OCI-LY3 (cell line): ENCODE measurements around the gene TOP1.

ENCODE experiments used
- H2AFZ ChIP-seq: fragments of 200-600, 300-600 bp; shearing (Covaris generic); 2 replicates; pipeline ENCODE4 v1.6.0; 2014; ENCODE audit warnings: antibody characterized with exemption, low read depth, low read length
- H3K27ac ChIP-seq: fragments of 200-600, 300-600 bp; sonication (generic); 2 replicates; pipeline ENCODE4 v1.5.1; 2014; ENCODE audit warnings: mild to moderate bottlenecking, low read length, moderate library complexity, mixed read lengths
- H3K27me3 ChIP-seq: fragments of 200-600, 300-600 bp; sonication (generic); 2 replicates; pipeline ENCODE4 v1.6.1; 2014; ENCODE audit warnings: low read depth, low read length, mixed read lengths
- H3K36me3 ChIP-seq: fragments of 200-600, 300-600 bp; sonication (generic); replicated peaks from 2 replicates; pipeline ENCODE3; 2014; ENCODE audit warnings: low read depth, low read length, mixed read lengths
- H3K4me1 ChIP-seq: fragments of 300-600, 200-600 bp; sonication (generic); 2 replicates; pipeline ENCODE4 v1.6.1; 2014; ENCODE audit warnings: low read length, mixed read lengths
- H3K4me2 ChIP-seq: fragments of 200-600, 300-600 bp; sonication (generic); 2 replicates; pipeline ENCODE4 v1.6.1; 2014; ENCODE audit warnings: low read length, mixed read lengths
- H3K4me3 ChIP-seq: fragments of 300-600, 200-600 bp; sonication (generic); 2 replicates; pipeline ENCODE4 v1.5.1; 2014; ENCODE audit warnings: antibody characterized with exemption, mild to moderate bottlenecking, low read length, moderate library complexity
- H3K79me2 ChIP-seq: fragments of 300-600, 200-600 bp; shearing (Covaris generic); 2 replicates; pipeline ENCODE4 v1.6.1; 2014; ENCODE audit warnings: mild to moderate bottlenecking, low read length, mixed read lengths
- H3K9ac ChIP-seq: fragments of 300-600, 200-600 bp; shearing (Covaris generic); 2 replicates; pipeline ENCODE4 v1.6.0; 2014; ENCODE audit warnings: mild to moderate bottlenecking, low read length, moderate library complexity
- H3K9me3 ChIP-seq: fragments of 200-600, 300-600 bp; shearing (Covaris generic); 2 replicates; pipeline ENCODE4 v1.6.1; 2014; ENCODE audit warnings: low read length, mixed read lengths; ENCODE audit not compliant: insufficient read depth
- H4K20me1 ChIP-seq: fragments of 200-600, 300-600 bp; sonication (generic); 2 replicates; pipeline ENCODE4 v1.6.1; 2016; ENCODE audit warnings: low read length, mixed read lengths; ENCODE audit not compliant: insufficient read depth
- EZH2phosphoT487 ChIP-seq: fragments of 200-600 bp; shearing (Covaris generic); IDR thresholded peaks from 2 replicates; pipeline ENCODE4 v1.6.1; 2018; ENCODE audit warnings: antibody characterized with exemption, mixed run types, low read depth
- TF ChIP-seq, protein P1 (sequence below): fragments of 200-600, 300-600 bp; sonication (generic); IDR thresholded peaks from 2 replicates; pipeline ENCODE4 v1.5.1; 2014; ENCODE audit warnings: antibody characterized with exemption, low read length, low read depth

TOP1 gene

DNA sequence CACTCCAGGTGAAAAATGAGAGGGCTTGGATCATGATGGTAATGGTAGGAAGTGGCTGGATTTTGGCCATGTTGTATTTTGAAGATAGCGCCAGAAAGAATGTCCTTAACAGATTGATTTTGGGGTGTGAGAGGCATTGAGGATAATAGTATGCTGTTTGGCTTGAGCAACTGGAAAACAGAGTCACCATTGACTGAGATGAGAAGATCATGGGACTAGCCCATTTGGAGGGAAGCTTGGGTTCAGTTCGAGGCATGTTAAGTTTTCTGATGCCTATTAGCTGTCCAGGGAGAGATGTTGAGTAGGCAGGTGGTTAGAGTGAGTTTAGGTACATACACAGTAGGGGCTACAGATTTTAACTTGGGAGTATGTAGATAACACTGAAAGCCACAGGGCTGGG is 132.1 kb downstream of the TOP1 start:
- TF ChIP-seq EZH2phosphoT487: no peak
- TF ChIP-seq, protein P1, sequence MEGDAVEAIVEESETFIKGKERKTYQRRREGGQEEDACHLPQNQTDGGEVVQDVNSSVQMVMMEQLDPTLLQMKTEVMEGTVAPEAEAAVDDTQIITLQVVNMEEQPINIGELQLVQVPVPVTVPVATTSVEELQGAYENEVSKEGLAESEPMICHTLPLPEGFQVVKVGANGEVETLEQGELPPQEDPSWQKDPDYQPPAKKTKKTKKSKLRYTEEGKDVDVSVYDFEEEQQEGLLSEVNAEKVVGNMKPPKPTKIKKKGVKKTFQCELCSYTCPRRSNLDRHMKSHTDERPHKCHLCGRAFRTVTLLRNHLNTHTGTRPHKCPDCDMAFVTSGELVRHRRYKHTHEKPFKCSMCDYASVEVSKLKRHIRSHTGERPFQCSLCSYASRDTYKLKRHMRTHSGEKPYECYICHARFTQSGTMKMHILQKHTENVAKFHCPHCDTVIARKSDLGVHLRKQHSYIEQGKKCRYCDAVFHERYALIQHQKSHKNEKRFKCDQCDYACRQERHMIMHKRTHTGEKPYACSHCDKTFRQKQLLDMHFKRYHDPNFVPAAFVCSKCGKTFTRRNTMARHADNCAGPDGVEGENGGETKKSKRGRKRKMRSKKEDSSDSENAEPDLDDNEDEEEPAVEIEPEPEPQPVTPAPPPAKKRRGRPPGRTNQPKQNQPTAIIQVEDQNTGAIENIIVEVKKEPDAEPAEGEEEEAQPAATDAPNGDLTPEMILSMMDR: no peak
- H2AFZ ChIP-seq: no peak overlapping the region
- H3K36me3 ChIP-seq: peaks cover 55% of the 10 kb centered on the region
- H3K79me2 ChIP-seq: peaks cover 38% of the 10 kb centered on the region
- H3K4me3 ChIP-seq: no peak overlapping the region
- peaks cover 56% of the 10 kb centered on the region for H4K20me1 ChIP-seq
- no peaks in the 10 kb centered on the region for H3K9me3 ChIP-seq
- no peak overlapping the region for H3K9ac ChIP-seq
- H3K4me1 ChIP-seq: peaks cover 18% of the 10 kb centered on the region
- H3K4me2 ChIP-seq: no peak overlapping the region
- H3K27ac ChIP-seq: no peak overlapping the region
- no peaks in the 10 kb centered on the region for H3K27me3 ChIP-seq

DNA sequence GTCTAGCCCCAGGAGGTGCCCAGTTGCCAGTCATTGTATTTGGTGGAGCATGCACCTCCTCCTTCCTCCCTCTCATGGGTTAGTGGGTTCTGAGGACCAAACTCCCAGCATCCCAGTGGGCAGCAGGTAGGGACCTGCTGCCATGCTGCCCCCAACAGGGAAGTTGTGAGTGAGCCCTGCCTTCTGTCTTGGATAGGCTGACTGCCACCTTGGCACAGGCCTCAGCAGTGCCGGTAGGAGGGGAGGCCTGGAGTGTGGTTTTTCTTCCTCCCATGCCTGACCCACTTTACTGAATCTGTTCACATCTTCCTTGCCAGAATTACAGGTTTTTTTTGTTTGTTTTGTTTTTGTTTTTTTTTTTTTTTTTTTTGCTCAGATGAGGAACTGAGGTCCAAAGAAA is 133.3 kb downstream of the TOP1 start:
- no peak overlapping the region for H3K4me2 ChIP-seq
- H2AFZ ChIP-seq: no peak overlapping the region
- peaks cover 12% of the 10 kb centered on the region for H3K4me1 ChIP-seq
- peaks cover 26% of the 10 kb centered on the region for H3K79me2 ChIP-seq
- H4K20me1 ChIP-seq: peaks cover 49% of the 10 kb centered on the region
- no peak for TF ChIP-seq EZH2phosphoT487
- TF ChIP-seq, protein P1: peak; percentile 22; the same call in 1 of the 2 replicates
- H3K27ac ChIP-seq: no peak overlapping the region
- no peak overlapping the region for H3K9ac ChIP-seq
- H3K4me3 ChIP-seq: no peak overlapping the region
- no peaks in the 10 kb centered on the region for H3K27me3 ChIP-seq
- H3K9me3 ChIP-seq: no peaks in the 10 kb centered on the region
- H3K36me3 ChIP-seq: peaks cover 67% of the 10 kb centered on the region

DNA sequence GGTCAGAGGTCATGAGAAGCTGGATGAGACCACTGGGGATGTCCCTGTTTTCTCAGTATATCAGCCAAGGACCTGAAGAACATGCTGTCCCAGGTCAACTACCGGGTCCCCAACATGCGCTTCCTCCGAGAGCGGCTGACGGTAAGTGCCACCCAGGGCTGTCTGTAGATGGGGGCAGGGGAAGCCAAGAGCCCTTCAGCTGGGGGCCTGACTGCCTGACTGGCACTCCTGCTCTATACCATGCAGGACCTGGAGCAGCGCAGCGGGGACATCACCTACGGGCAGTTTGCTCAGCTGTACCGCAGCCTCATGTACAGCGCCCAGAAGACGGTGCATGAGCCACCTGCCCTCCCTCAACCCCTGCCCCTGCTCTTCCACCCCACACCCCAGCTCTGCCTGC is 133.8 kb downstream of the TOP1 start:
- no peaks in the 10 kb centered on the region for H3K9me3 ChIP-seq
- H3K4me1 ChIP-seq: peaks cover 7% of the 10 kb centered on the region
- TF ChIP-seq, protein P1: no peak
- TF ChIP-seq EZH2phosphoT487: no peak
- H3K9ac ChIP-seq: no peak overlapping the region
- no peaks in the 10 kb centered on the region for H3K27me3 ChIP-seq
- H3K4me2 ChIP-seq: no peak overlapping the region
- H3K4me3 ChIP-seq: no peak overlapping the region
- no peak overlapping the region for H3K27ac ChIP-seq
- H3K79me2 ChIP-seq: peaks cover 21% of the 10 kb centered on the region
- H2AFZ ChIP-seq: no peak overlapping the region
- H3K36me3 ChIP-seq: peaks cover 72% of the 10 kb centered on the region
- H4K20me1 ChIP-seq: peaks cover 43% of the 10 kb centered on the region

DNA sequence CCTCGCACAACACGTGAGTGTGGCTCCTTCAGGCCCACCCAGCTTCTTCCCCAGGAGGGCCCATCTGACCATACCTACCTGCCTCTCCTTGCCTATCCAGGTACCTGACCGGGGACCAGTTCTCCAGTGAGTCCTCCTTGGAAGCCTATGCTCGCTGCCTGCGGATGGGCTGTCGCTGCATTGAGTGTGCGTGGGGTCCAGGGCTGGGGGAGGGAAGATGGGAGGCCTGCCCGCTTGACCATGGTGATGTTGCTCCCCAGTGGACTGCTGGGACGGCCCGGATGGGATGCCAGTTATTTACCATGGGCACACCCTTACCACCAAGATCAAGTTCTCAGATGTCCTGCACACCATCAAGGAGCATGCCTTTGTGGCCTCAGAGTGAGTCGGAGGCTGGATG is 135.2 kb downstream of the TOP1 start:
- Histone ChIP-seq H3K4me1 (no peaks in the 10 kb centered on the region), H3K4me2 (no peak overlapping the region), H3K9ac (no peak overlapping the region), H4K20me1 (peaks cover 34% of the 10 kb centered on the region), H3K27me3 (no peaks in the 10 kb centered on the region), H3K79me2 (peaks cover 7% of the 10 kb centered on the region), H2AFZ (no peak overlapping the region), H3K36me3 (peaks cover 84% of the 10 kb centered on the region), H3K9me3 (no peaks in the 10 kb centered on the region), H3K4me3 (no peak overlapping the region), H3K27ac (no peak overlapping the region)
- TF ChIP-seq EZH2phosphoT487: no peak
- TF ChIP-seq, protein P1: no peak
